ENCODE measurements around the gene EXOG.

EXOG gene

GRCh38 chr3:38509732-38510131 lies 13.6 kb downstream of the EXOG start:
- DNase-seq (ENCODE audit: low read depth in 1 of 2, low spot score in 1 of 2) = no peak

GRCh38 chr3:38510631-38511030 lies 14.5 kb downstream of the EXOG start:
- DNase-seq (ENCODE audit: low read depth in 1 of 2, low spot score in 1 of 2) = no peak

DNA sequence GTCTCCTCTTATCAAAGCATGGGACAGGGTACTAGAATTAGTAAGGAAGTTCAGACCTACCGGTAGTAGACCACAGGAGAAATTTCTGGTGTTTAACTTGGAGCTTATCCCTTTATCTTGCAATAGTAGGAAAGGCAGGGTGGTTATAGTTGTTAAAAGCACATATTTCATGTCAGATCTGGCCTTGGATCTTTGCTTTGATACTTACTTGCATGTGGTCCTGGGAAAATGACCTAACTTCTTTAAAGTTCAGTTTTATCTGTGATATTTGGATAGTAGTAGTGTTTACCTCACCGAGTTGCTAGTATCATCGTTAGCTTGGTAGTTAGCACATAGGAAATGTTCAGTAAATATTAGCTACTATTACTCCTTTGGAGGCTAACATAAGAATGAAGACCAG lies 15.4 kb downstream of the EXOG start:
- no peak for DNase-seq (ENCODE audit: low read depth in 1 of 2, low spot score in 1 of 2)

DNA sequence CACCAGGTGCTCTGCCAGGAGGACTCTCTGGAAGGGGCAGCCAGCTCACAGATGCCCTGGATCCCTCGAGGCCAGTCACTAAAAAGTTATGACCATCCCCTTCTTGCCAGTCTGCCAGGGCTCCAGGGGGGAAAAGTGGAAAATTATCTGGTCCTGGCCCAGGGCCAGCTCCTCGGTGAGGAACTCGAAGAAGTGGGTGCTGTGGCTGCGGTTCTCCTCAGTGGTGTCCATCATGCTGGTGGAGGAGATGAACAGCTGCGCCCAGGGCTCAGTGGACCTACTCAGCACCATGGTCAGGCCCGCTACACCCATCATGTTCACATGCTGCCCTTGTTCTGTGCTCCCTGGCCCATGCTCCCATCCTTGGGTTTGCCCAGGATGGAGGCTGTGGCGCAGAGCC lies 19.2 kb downstream of the EXOG start:
- DNase-seq (ENCODE audit: low read depth in 1 of 2, low spot score in 1 of 2) = no peak

GRCh38 chr3:38516669-38517068 lies 20.5 kb downstream of the EXOG start:
- no peak for DNase-seq (ENCODE audit: low read depth in 1 of 2, low spot score in 1 of 2)

DNA sequence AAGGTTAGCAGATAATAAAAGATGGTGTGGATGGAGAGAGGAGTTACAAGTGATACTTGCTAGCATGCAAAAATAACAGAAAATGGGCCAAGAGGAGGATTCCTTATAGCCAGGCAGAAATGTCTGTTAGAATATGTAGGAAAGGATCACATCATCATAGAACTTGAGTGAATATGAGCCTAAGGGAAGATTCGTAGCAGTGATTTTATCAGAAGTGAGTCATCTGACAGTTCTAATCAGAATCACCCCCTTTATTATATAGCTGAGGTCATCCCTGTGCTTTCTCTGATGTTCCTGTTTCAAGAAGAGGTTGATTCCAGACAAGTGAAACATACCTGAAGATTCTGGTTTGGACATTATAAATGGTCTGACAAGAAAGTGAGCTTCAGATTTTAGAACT lies 22.9 kb downstream of the EXOG start:
- no peak for DNase-seq (ENCODE audit: low read depth in 1 of 2, low spot score in 1 of 2)

DNA sequence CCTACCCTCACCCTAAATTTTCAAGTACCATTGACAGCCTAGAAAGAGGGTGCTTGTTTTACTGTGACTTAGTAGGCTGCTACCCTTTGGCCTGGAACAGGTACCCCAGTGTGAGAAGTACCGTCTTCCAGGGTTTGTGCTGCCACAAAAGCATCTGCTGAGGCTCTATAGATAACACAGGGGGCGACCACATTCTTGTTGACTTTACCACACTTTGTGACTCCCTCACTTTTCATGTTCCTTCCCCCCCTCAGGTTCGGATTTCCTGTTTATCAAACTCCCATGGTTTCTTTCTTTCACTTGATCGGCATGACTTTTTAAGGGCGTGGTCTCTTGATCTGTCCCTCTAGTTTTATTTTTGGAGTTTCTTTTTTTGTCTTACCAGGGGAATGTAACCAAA lies 23.5 kb downstream of the EXOG start:
- DNase-seq (ENCODE audit: low read depth in 1 of 2, low spot score in 1 of 2) = no peak

GRCh38 chr3:38521391-38521987 lies 25.3 kb downstream of the EXOG start:
- peak; percentile 11 to 24 for DNase-seq (ENCODE audit: low read depth in 1 of 2, low spot score in 1 of 2)

DNA sequence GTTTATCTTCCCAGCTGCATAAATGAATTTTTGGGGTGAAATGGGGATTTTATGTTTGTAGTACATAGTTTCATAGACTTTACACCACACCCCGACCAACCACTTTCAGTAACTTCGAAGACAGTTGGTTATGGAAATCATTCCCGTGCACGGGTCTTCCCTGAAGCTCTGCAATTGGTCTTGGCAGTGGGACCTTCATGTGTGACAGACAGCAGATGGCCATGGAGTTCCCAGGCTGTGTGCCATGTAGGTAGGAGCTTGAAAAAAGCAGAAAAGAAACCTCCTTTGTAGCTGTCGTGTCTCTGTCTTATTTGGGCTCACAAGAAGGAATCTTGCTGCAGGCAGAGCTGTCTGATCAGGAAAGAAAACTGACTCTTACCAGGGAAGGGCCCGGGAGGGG lies 25.9 kb downstream of the EXOG start:
- DNase-seq (ENCODE audit: low read depth in 1 of 2, low spot score in 1 of 2) = no peak

DNA sequence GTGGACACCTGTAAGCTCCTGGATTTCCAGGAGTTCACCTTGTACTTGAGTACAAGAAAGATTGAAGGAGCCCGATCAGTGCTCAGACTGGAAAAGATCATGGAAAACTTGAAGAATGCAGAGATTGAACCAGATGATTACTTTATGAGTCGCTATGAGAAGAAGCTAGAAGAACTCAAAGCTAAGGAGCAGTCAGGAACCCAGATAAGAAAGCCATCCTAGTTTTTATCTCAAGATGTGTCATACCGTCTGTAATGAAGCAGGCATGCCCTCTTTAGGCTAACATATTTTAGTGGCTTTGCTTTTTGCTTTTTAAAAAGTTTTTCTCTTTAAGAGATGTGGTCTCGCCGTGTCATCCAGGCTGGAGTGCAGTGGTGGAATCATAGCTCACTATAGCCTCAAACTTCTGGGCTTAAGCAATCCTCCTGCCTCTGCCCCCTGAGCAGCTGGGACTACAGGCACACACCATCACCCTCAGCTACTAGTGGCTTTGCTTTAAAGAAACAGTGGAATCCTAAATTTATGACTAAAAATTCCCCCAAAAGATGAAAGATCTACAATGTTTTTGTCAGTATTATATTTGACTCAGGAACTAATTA lies 28.1 kb downstream of the EXOG start:
- no peak for DNase-seq (ENCODE audit: low read depth in 1 of 2, low spot score in 1 of 2)

GRCh38 chr3:38526792-38527191 lies 30.7 kb downstream of the EXOG start:
- no peak for DNase-seq (ENCODE audit: low read depth in 1 of 2, low spot score in 1 of 2)

DNA sequence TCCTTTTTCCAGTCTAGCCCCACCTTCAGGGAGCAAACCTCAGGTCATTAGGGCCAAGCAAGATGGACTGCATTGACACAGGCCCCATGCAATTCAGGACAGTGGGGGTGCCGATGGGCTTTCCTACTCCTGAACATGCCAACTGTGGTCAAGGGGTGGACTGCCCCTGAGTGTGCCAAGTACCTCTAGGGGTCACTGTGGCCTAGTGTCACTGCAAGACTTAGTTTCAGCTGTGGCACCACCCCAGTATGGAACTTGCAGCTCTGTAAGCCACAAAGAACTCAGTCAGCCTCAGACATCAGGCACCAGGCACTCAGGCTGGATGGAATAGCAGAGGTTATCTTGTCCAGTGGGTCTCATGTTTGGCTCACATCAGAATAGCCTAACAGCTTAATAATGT lies 32.3 kb downstream of the EXOG start:
- DNase-seq (ENCODE audit: low read depth in 1 of 2, low spot score in 1 of 2) = no peak

GRCh38 chr3:38532529-38532928 lies 36.4 kb downstream of the EXOG start:
- no peak for DNase-seq (ENCODE audit: low read depth in 1 of 2, low spot score in 1 of 2)

GRCh38 chr3:38533285-38533976 lies 37.3 kb downstream of the EXOG start:
- no peak for DNase-seq (ENCODE audit: low read depth in 1 of 2, low spot score in 1 of 2)

GRCh38 chr3:38534180-38534579 lies 38.0 kb downstream of the EXOG start:
- DNase-seq (ENCODE audit: low read depth in 1 of 2, low spot score in 1 of 2) = no peak

DNA sequence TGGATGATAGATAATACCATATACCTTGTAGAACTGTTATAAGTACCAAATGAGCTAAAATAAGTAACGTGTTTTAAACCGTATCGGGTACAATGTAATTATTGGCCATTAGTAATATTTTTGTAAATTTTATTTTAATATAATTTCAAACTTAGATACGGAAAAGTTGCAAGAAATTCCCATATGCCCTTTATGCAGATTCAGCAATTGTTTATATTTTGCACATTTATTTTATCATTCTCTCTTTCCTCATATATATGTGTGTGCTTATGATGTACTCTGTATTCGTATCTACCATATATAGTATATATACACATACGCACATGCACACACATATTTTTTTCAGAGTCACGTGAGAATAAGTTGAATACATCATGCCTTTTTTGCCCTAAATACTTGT lies 38.5 kb downstream of the EXOG start:
- no peak for DNase-seq (ENCODE audit: low read depth in 1 of 2, low spot score in 1 of 2)

DNA sequence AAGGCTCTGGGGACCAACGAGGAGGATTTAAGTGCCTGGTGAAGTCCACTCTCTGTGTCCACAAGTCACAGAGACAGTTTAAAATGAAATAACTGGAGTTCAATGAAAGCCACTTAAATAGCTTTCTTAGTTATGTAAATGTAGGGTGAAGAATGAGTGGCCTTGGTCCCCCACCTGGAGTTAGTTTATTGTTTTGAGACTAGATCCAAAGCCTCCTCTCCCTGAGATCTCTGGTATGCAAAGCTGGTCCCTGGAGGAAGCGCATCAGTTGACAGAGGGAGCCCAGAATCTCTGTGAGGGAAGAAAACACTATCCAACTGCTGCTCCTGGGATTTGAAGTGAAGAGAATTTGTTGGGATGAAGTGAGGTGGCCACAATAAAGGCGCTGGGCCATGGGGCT lies 40.5 kb downstream of the EXOG start:
- no peak for DNase-seq (ENCODE audit: low read depth in 1 of 2, low spot score in 1 of 2)

- DNase-seq (ENCODE audit: low read depth in 1 of 2, low spot score in 1 of 2) = no peak
Observed at GRCh38 chr3:38538773-38539353, 42.7 kb downstream of the EXOG start.

DNA sequence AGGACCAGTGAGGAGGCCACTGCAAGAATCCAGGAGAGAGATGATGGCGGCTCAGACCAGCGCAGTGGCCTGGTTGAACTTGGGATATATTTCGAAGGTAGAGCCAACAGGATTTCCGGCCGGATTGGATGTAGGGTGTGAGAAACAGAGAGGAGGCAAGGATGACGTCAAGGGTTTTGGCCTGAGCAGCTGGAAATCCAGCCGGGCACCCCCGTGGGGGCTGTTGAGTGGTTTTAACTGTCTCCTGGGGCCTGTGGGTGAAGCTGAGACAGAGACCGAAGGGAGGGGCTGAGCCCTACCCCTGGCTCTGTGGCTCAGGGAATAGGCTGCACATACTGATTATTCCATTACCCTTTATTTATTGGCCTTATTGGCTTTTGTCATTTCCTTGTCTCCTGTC lies 45.7 kb downstream of the EXOG start:
- no peak for DNase-seq (ENCODE audit: low read depth in 1 of 2, low spot score in 1 of 2)

DNA sequence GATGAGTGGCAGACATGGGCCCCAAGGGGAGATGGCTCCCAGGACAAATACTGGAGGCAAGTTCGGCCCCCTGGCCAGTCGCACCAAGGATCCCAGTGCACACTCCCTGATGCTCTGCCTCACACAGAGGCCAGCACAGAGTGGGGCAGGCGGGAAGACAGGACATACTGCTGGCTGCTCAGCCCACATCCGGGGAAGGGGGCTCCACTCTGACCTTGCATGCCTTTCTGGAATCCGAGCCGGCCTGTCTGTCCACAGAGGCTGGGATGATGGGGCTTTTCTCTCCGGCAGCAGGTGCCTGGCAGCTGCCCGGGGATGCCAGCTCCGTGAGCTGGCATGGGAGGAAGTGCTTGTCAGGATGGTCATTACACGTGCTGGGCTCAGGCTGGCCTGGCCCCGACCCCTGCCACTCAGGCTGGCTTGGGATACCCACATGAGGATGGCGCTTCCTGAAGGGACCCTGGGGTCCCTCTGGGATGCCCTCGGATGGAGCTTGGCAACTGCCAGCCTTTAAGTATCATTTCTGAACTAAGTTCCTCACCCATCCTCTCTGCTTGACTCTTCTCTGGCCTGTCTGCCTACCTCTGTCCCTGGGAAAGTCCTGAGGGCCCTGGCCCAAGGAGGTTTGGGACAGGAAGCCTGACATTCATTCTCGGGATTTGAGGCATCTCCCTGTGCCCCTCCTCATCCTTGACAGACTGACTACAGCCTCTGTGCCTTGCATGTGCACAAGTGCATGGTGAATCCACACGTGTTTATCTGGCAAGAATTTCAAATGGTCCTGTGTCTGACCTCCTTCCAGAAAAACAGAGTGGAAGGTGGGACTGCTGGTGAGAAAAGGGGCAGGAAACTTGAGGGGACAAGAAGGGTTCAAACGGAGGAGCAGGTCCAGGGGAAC lies 46.5 kb downstream of the EXOG start:
- no peak for DNase-seq (ENCODE audit: low read depth in 1 of 2, low spot score in 1 of 2)

- DNase-seq (ENCODE audit: low read depth in 1 of 2, low spot score in 1 of 2) = no peak
Observed at GRCh38 chr3:38543586-38543985, 47.4 kb downstream of the EXOG start.

All from stimulated activated CD4-positive, alpha-beta T cell treated with anti-CD3 and anti-CD28 coated beads, Interleukin-15, amount 100 ng/mL, for 1 hour (primary cell).